K562 (cell line): ENCODE measurements around the gene TFEB. TPM values are rescaled to one million over a fixed set of nuclear protein-coding genes. Genes with fewer than 3 reads are reported as not detected.

Experiments
- CCNT2 ChIP-seq: IDR thresholded peaks from 2 replicates; pipeline ENCODE4 v1.6.1; 2011; ENCODE audit warnings: borderline replicate concordance, low read depth, mild to moderate bottlenecking, moderate library complexity, mixed read lengths, low read length; ENCODE audit not compliant: insufficient read length; ENCODE audit errors: extremely low read depth
- CTBP1 ChIP-seq: fragments of 450-650 bp; IDR thresholded peaks from 2 replicates; pipeline ENCODE4 v1.6.1; 2016; ENCODE audit warnings: borderline replicate concordance
- POLR3G ChIP-seq: IDR thresholded peaks from 2 replicates; pipeline ENCODE4 v1.6.1; 2011; ENCODE audit not compliant: insufficient read length, insufficient replicate concordance; ENCODE audit errors: extremely low read depth
- SMAD4 ChIP-seq: fragments of 250-450 bp; sonication (Bioruptor Pico); conservative IDR thresholded peaks from 2 replicates; pipeline ENCODE4 v1.8.0; 2021; ENCODE audit warnings: inconsistent platforms, mild to moderate bottlenecking, moderate library complexity
- ZNF24 ChIP-seq: fragments of 450-650 bp; IDR thresholded peaks from 2 replicates; pipeline ENCODE4 v1.6.1; 2016
- ZNF584 ChIP-seq: fragments of 200-800 bp; sonication (Bioruptor generic); IDR thresholded peaks from 2 replicates; pipeline ENCODE4 v1.6.1; 2016; ENCODE audit warnings: low read depth, mild to moderate bottlenecking, missing genetic modification characterization, missing compliant biosample characterization
- polyA plus RNA-seq, 8 experiments: library from polyadenylated mRNA; depleted of rRNA in 4 of 8; stranded (reverse) in 5 of 8; unstranded in 3 of 8; fragments of >200 nt; fragmentation: Nextera tagmentation in 2 of 8; fragmentation: Illumina TruSeq in 1 of 8; extraction: Ambion mirVana in 2 of 8; extraction: Trizol in 1 of 8; gene quantifications; 2 replicates each; pipeline versions ENCODE4 v1.2.1 to v1.2.3, GENCODE V29; 2011 to 2014; ENCODE audit warnings: inconsistent platforms in 1 of 8, missing spikeins in 1 of 8
- total RNA-seq, 7 experiments: library from RNA; depleted of rRNA in 6 of 7; stranded (reverse); fragments of >200 nt in 6 of 7; fragmentation: Illumina TruSeq in 2 of 7; extraction: Trizol in 2 of 7; gene quantifications; 2 replicates each; pipeline versions ENCODE4 v1.2.1 to v1.2.3, GENCODE V29; 2011 to 2021; ENCODE audit warnings: low replicate concordance in 1 of 7
- TF ChIP-seq, protein P1 (sequence below), 2 experiments: fragments of 450-650 bp; IDR thresholded peaks; 2 replicates each; pipeline ENCODE4 v1.6.1; 2018; ENCODE audit warnings: mild to moderate bottlenecking in 2 of 2, low read depth in 1 of 2; ENCODE audit not compliant: partially characterized antibody in 2 of 2
- TF ChIP-seq, protein P2 (sequence below): fragments of 250-450 bp; sonication (Bioruptor Pico); IDR thresholded peaks from 2 replicates; pipeline ENCODE4 v1.9.0; 2021; ENCODE audit warnings: mild to moderate bottlenecking, inconsistent platforms
- TF ChIP-seq, protein P3 (sequence below): fragments of 250-450 bp; sonication (Bioruptor Pico); IDR thresholded peaks from 2 replicates; pipeline ENCODE4 v1.8.0; 2021; ENCODE audit warnings: mild to moderate bottlenecking, moderate library complexity
- TF ChIP-seq, protein P4 (sequence below): fragments of 200-800 bp; sonication (Bioruptor generic); IDR thresholded peaks from 2 replicates; pipeline ENCODE4 v1.6.1; 2017; ENCODE audit warnings: missing genetic modification characterization, missing compliant biosample characterization
- TF ChIP-seq, protein P5 (sequence below), 2 experiments: fragments of 150-350 bp in 1 of 2; IDR thresholded peaks; 2 replicates each; pipeline ENCODE4 v1.6.1; 2012 to 2016; ENCODE audit warnings: low read depth in 2 of 2, low read length in 2 of 2, mild to moderate bottlenecking in 1 of 2, moderate library complexity in 1 of 2

The TFEB gene
- total and polyA plus RNA-seq, 9 of the 15 experiments (the other 6 are each of a cell fraction or from before 2014, with no cell fraction given), result 0.04 to 4.7 (median 2.0) TPM

DNA sequence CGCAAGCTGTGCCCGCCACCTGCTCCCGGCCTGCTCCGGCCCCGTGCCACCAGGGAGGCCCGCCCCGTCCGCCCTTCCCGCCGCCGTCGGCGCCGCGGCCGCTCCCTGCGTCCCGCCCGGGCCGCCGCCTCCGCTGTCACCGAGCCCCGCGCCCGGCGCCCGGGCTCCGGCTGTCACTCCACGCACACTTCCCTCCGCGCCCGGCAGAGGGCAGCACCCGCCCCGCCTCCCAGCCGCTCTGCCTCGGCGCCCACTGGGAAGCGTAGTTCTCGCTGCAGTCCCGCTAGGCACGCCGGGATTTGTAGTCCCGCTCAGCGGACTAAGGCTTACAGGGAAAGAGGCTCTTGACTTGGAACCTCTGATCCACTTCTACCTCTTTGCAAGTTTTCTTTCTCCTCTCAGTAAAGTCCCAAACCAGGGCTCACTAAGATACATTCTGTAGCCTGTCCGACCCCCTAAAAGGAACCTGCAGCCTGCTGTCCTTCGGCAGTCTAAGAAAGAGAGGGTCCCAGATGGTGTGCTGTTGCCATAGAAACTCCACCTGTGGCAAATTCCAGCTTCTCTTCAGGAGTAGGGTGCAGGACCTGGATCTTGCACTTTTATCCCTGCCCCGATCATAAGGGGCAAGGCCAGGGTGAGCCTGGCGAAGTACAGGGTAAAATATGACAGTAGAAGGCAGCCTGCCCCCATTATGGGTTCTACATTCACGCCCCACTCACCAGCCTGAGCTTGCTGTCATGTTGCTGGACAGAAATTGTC is at the start of gene TFEB (continued):
- TF ChIP-seq, protein P1, sequence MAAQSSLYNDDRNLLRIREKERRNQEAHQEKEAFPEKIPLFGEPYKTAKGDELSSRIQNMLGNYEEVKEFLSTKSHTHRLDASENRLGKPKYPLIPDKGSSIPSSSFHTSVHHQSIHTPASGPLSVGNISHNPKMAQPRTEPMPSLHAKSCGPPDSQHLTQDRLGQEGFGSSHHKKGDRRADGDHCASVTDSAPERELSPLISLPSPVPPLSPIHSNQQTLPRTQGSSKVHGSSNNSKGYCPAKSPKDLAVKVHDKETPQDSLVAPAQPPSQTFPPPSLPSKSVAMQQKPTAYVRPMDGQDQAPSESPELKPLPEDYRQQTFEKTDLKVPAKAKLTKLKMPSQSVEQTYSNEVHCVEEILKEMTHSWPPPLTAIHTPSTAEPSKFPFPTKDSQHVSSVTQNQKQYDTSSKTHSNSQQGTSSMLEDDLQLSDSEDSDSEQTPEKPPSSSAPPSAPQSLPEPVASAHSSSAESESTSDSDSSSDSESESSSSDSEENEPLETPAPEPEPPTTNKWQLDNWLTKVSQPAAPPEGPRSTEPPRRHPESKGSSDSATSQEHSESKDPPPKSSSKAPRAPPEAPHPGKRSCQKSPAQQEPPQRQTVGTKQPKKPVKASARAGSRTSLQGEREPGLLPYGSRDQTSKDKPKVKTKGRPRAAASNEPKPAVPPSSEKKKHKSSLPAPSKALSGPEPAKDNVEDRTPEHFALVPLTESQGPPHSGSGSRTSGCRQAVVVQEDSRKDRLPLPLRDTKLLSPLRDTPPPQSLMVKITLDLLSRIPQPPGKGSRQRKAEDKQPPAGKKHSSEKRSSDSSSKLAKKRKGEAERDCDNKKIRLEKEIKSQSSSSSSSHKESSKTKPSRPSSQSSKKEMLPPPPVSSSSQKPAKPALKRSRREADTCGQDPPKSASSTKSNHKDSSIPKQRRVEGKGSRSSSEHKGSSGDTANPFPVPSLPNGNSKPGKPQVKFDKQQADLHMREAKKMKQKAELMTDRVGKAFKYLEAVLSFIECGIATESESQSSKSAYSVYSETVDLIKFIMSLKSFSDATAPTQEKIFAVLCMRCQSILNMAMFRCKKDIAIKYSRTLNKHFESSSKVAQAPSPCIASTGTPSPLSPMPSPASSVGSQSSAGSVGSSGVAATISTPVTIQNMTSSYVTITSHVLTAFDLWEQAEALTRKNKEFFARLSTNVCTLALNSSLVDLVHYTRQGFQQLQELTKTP (IDR thresholded peaks at IDR 0.05; ENCODE audit: low read depth in 1 of 2, partially characterized antibody in 2 of 2), result peak in 1 of 2 experiments; percentile 97
- TF ChIP-seq, protein P2, sequence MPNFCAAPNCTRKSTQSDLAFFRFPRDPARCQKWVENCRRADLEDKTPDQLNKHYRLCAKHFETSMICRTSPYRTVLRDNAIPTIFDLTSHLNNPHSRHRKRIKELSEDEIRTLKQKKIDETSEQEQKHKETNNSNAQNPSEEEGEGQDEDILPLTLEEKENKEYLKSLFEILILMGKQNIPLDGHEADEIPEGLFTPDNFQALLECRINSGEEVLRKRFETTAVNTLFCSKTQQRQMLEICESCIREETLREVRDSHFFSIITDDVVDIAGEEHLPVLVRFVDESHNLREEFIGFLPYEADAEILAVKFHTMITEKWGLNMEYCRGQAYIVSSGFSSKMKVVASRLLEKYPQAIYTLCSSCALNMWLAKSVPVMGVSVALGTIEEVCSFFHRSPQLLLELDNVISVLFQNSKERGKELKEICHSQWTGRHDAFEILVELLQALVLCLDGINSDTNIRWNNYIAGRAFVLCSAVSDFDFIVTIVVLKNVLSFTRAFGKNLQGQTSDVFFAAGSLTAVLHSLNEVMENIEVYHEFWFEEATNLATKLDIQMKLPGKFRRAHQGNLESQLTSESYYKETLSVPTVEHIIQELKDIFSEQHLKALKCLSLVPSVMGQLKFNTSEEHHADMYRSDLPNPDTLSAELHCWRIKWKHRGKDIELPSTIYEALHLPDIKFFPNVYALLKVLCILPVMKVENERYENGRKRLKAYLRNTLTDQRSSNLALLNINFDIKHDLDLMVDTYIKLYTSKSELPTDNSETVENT (CRISPR knock-in tag), result peak; percentile 59
- no peak for TF ChIP-seq ZNF584 (CRISPR knock-in tag)
- no peak for TF ChIP-seq POLR3G
- TF ChIP-seq, protein P3, sequence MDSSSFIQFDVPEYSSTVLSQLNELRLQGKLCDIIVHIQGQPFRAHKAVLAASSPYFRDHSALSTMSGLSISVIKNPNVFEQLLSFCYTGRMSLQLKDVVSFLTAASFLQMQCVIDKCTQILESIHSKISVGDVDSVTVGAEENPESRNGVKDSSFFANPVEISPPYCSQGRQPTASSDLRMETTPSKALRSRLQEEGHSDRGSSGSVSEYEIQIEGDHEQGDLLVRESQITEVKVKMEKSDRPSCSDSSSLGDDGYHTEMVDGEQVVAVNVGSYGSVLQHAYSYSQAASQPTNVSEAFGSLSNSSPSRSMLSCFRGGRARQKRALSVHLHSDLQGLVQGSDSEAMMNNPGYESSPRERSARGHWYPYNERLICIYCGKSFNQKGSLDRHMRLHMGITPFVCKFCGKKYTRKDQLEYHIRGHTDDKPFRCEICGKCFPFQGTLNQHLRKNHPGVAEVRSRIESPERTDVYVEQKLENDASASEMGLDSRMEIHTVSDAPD (CRISPR knock-in tag), result no peak
- TF ChIP-seq ZNF24, result peak; percentile 44; the same call in 1 of the 2 replicates
- TF ChIP-seq CCNT2, result peak; percentile 68
- peak; percentile 86 for TF ChIP-seq SMAD4
- TF ChIP-seq, protein P4, sequence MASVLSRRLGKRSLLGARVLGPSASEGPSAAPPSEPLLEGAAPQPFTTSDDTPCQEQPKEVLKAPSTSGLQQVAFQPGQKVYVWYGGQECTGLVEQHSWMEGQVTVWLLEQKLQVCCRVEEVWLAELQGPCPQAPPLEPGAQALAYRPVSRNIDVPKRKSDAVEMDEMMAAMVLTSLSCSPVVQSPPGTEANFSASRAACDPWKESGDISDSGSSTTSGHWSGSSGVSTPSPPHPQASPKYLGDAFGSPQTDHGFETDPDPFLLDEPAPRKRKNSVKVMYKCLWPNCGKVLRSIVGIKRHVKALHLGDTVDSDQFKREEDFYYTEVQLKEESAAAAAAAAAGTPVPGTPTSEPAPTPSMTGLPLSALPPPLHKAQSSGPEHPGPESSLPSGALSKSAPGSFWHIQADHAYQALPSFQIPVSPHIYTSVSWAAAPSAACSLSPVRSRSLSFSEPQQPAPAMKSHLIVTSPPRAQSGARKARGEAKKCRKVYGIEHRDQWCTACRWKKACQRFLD (CRISPR knock-in tag), result peak; percentile 78; the same call in 1 of the 2 replicates
- TF ChIP-seq CTBP1, result peak; percentile 93
- TF ChIP-seq, protein P5, sequence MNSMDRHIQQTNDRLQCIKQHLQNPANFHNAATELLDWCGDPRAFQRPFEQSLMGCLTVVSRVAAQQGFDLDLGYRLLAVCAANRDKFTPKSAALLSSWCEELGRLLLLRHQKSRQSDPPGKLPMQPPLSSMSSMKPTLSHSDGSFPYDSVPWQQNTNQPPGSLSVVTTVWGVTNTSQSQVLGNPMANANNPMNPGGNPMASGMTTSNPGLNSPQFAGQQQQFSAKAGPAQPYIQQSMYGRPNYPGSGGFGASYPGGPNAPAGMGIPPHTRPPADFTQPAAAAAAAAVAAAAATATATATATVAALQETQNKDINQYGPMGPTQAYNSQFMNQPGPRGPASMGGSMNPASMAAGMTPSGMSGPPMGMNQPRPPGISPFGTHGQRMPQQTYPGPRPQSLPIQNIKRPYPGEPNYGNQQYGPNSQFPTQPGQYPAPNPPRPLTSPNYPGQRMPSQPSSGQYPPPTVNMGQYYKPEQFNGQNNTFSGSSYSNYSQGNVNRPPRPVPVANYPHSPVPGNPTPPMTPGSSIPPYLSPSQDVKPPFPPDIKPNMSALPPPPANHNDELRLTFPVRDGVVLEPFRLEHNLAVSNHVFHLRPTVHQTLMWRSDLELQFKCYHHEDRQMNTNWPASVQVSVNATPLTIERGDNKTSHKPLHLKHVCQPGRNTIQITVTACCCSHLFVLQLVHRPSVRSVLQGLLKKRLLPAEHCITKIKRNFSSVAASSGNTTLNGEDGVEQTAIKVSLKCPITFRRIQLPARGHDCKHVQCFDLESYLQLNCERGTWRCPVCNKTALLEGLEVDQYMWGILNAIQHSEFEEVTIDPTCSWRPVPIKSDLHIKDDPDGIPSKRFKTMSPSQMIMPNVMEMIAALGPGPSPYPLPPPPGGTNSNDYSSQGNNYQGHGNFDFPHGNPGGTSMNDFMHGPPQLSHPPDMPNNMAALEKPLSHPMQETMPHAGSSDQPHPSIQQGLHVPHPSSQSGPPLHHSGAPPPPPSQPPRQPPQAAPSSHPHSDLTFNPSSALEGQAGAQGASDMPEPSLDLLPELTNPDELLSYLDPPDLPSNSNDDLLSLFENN (IDR thresholded peaks at IDR 0.05; ENCODE audit: low read depth in 2 of 2, low read length in 2 of 2), result peak in 1 of 2 experiments; percentile 50; a peak in 1 of 4 replicates
